Posterior vena cava (tissue), 2 donors: ENCODE results near the gene GHITM. TPM values are rescaled to one million over a fixed set of nuclear protein-coding genes. Genes with fewer than 3 reads are reported as not detected.
"Not testable (repeated sequence)": the region's sequence is repeated elsewhere in the genome, so short reads cannot be mapped to it uniquely, and the experiment has no call there.

Source experiments
- DNase-seq: peaks from one replicate; pipeline ENCODE4 v3.0.0-alpha.2; 2020; ENCODE audit warnings: low spot score
- intact Hi-C, 2 donors: fragments of 100-400 bp; cut with DNase I; formaldehyde crosslinking; loops; one replicate each; pipeline versions ENCODE4 v1.14.1 to v1.14.2; 2022 to 2023
- total RNA-seq, 2 donors: library from RNA; stranded (reverse); fragmentation: NEBNext Ultra II Directional; extraction: Animal tissue kit (Norgen Biotek cat#: 25700); gene quantifications; one replicate each; pipeline ENCODE4 v1.2.1, GENCODE V29; 2021
- donor health status: DM: yes; HTN: yes; CAD: no.
- donor health status: DM: yes; HTN: yes; CAD: no.

Gene GHITM
- total RNA-seq, 2 donors from 2014 or later: 94.0 to 106 TPM

GRCh38 chr10:84171700-84172466 is 32.6 kb downstream of the GHITM start:
- intact Hi-C loops, DNase-seq: not testable (repeated sequence)

- DNase-seq: no peak
Observed at GRCh38 chr10:84172467-84173356, 33.4 kb downstream of the GHITM start.

GRCh38 chr10:84173501-84173929 is 34.2 kb downstream of the GHITM start, which contains the start of gene GPR15LG:
Gene GPR15LG (plus strand): TSS chr10:84173801. CDS start chr10:84173852, 51 bp downstream.
- DNase-seq: no peak
- intact Hi-C loops: no loop called here

More at GRCh38 chr10:84172467-84173356, 33.4 kb downstream of the GHITM start:
- intact Hi-C loops: no loop called here

- DNase-seq: no peak
Observed at GRCh38 chr10:84175436-84175835, 36.1 kb downstream of the GHITM start.

GRCh38 chr10:84176351-84176750 is 37.0 kb downstream of the GHITM start:
- intact Hi-C loops: no loop called here

More at GRCh38 chr10:84175436-84175835, 36.1 kb downstream of the GHITM start:
- intact Hi-C loops: no loop called here

GRCh38 chr10:84176836-84177474 is 37.6 kb downstream of the GHITM start:
- intact Hi-C loops: no loop called here
- no peak for DNase-seq

More at GRCh38 chr10:84176351-84176750, 37.0 kb downstream of the GHITM start:
- no peak for DNase-seq

- intact Hi-C loops: no loop called here
- no peak for DNase-seq
Observed at GRCh38 chr10:84177541-84178141, 38.3 kb downstream of the GHITM start.

GRCh38 chr10:84178160-84178609 is 38.9 kb downstream of the GHITM start:
- intact Hi-C loops: no loop called here
- no peak for DNase-seq

- no peak for DNase-seq
- intact Hi-C loops: no loop called here
Observed at GRCh38 chr10:84179059-84179710, 39.9 kb downstream of the GHITM start.

GRCh38 chr10:84180386-84180785 is 41.1 kb downstream of the GHITM start:
- DNase-seq, intact Hi-C loops: not testable (repeated sequence)

- DNase-seq: no peak
- intact Hi-C loops: no loop called here
Observed at GRCh38 chr10:84181631-84182030, 42.3 kb downstream of the GHITM start.

GRCh38 chr10:84184517-84184916 is 45.2 kb downstream of the GHITM start:
- intact Hi-C loops: no loop called here
- no peak for DNase-seq

- no peak for DNase-seq
- intact Hi-C loops: no loop called here
Observed at GRCh38 chr10:84185526-84186175, 46.3 kb downstream of the GHITM start.

GRCh38 chr10:84188815-84189214 is 49.5 kb downstream of the GHITM start:
- DNase-seq: no peak
- intact Hi-C loops: no loop called here

- no peak for DNase-seq
Observed at GRCh38 chr10:84190621-84191020, 51.3 kb downstream of the GHITM start.

GRCh38 chr10:84191106-84191505 is 51.8 kb downstream of the GHITM start:
- DNase-seq: no peak
- intact Hi-C loops: loop anchor here in 1 of 2 donors (10.0 kb wide), 2 partner anchors 386 to 466 kb away; no protein-coding TSS in a partner anchor

More at GRCh38 chr10:84190621-84191020, 51.3 kb downstream of the GHITM start:
- intact Hi-C loops: loop anchor here in 1 of 2 donors (10.0 kb wide), 2 partner anchors 386 to 466 kb away; no protein-coding TSS in a partner anchor

- intact Hi-C loops: loop anchor here in 1 of 2 donors (10.0 kb wide), 2 partner anchors 389 to 469 kb away; no protein-coding TSS in a partner anchor
- no peak for DNase-seq
Observed at GRCh38 chr10:84193327-84193726, 54.0 kb downstream of the GHITM start.
